Activated CD4-positive, alpha-beta memory T cell treated with anti-CD3 and anti-CD28 coated beads for 36 hours (primary cell): Measurements from ENCODE around the gene NAALADL1. TPM values are rescaled to one million over a fixed set of nuclear protein-coding genes. Genes with fewer than 3 reads are reported as not detected.

Experiments used
- CTCF ChIA-PET: fragments of 350-600 bp; sonication (Branson Sonifier 250); formaldehyde crosslinking; loops from one replicate; lab custom pipeline; 2021; ENCODE audit warnings: antibody characterized with exemption, inconsistent platforms; lab: Charles Lee
- POLR2A ChIA-PET: fragments of 350-600 bp; sonication (Branson Sonifier 250); formaldehyde crosslinking; loops from one replicate; lab custom pipeline; 2021; ENCODE audit warnings: antibody characterized with exemption; lab: Charles Lee
- DNase-seq: peaks from one replicate; pipeline ENCODE4 v3.0.0-alpha.2; 2020
- H3K27ac Mint-ChIP-seq: one replicate; pipeline ENCODE4 v1.8.0; 2021; ENCODE audit warnings: mixed read lengths
- H3K27me3 Mint-ChIP-seq: one replicate; pipeline ENCODE4 v1.8.0; 2021; ENCODE audit warnings: mixed read lengths
- H3K36me3 Mint-ChIP-seq: one replicate; pipeline ENCODE4 v1.8.0; 2021; ENCODE audit warnings: mixed read lengths
- H3K4me1 Mint-ChIP-seq: one replicate; pipeline ENCODE4 v1.8.0; 2021; ENCODE audit warnings: low read depth, mixed read lengths
- H3K4me3 Mint-ChIP-seq: one replicate; pipeline ENCODE4 v1.8.0; 2021; ENCODE audit warnings: mild to moderate bottlenecking, mixed read lengths
- H3K9me3 Mint-ChIP-seq: one replicate; pipeline ENCODE4 v1.8.0; 2021; ENCODE audit warnings: mixed read lengths
- intact Hi-C: fragments of 100-400 bp; cut with micrococcal nuclease; formaldehyde crosslinking; loops from one replicate; pipeline ENCODE4 v1.15.1; 2023
- total RNA-seq, 2 experiments: library from RNA; stranded (reverse); gene quantifications; one replicate each; pipeline ENCODE4 v1.2.3, GENCODE V29; 2021

Gene NAALADL1
- total RNA-seq, 2 experiments from 2014 or later, result 13.8 to 15.2 TPM

- intact Hi-C loops, result no loop called here
- H3K27ac Mint-ChIP-seq, result no peak overlapping the region
Measured at GRCh38 chr11:65078786-65079342, 20.5 kb upstream of the NAALADL1 start.

GRCh38 chr11:65078151-65078550, 19.8 kb upstream of the NAALADL1 start:
- H3K4me3 Mint-ChIP-seq, result no peak overlapping the region
- peaks cover 61% of the 10 kb centered on the region for H3K36me3 Mint-ChIP-seq

More at GRCh38 chr11:65078786-65079342, 20.5 kb upstream of the NAALADL1 start:
- no peaks in the 10 kb centered on the region for H3K9me3 Mint-ChIP-seq
- H3K4me1 Mint-ChIP-seq, result peaks cover 30% of the 10 kb centered on the region
- peaks cover 68% of the 10 kb centered on the region for H3K36me3 Mint-ChIP-seq
- DNase-seq, result no peak
- POLR2A ChIA-PET, result interaction anchor here (1.2 kb wide), 1 partner anchor 38 kb away, joined by 3 read pairs; the partner anchor contains the start of gene SAC3D1
- CTCF ChIA-PET, result interaction anchor here (0.6 to 1.8 kb wide), 4 partner anchors 32 to 231 kb away, joined by 3 to 7 read pairs (median 4); partner anchors contain the start of gene TM7SF2
- H3K4me3 Mint-ChIP-seq, result no peak overlapping the region
- H3K27me3 Mint-ChIP-seq, result no peaks in the 10 kb centered on the region

GRCh38 chr11:65077451-65077850, 19.1 kb upstream of the NAALADL1 start:
- no peak overlapping the region for H3K27ac Mint-ChIP-seq
- intact Hi-C loops, result no loop called here
- H3K4me1 Mint-ChIP-seq, result peaks cover 23% of the 10 kb centered on the region
- DNase-seq, result no peak
- no peaks in the 10 kb centered on the region for H3K9me3 Mint-ChIP-seq
- no peak overlapping the region for H3K4me3 Mint-ChIP-seq
- ChIA-PET CTCF (interaction anchor here (1.8 kb wide), 1 partner anchor 33 kb away, joined by 7 read pairs; the partner anchor contains the start of gene TM7SF2), POLR2A (no interaction called here)
- H3K36me3 Mint-ChIP-seq, result peaks cover 55% of the 10 kb centered on the region
- no peaks in the 10 kb centered on the region for H3K27me3 Mint-ChIP-seq

More at GRCh38 chr11:65078151-65078550, 19.8 kb upstream of the NAALADL1 start:
- ChIA-PET CTCF (interaction anchor here (0.6 to 1.8 kb wide), 4 partner anchors 33 to 230 kb away, joined by 3 to 7 read pairs (median 4); partner anchors contain the start of gene TM7SF2), POLR2A (no interaction called here)
- H3K27me3 Mint-ChIP-seq, result no peaks in the 10 kb centered on the region
- peaks cover 30% of the 10 kb centered on the region for H3K4me1 Mint-ChIP-seq
- intact Hi-C loops, result no loop called here
- no peak overlapping the region for H3K27ac Mint-ChIP-seq
- DNase-seq, result peak; percentile 74
- no peaks in the 10 kb centered on the region for H3K9me3 Mint-ChIP-seq

- Mint-ChIP-seq H3K4me1 (no peaks in the 10 kb centered on the region), H3K27ac (no peak overlapping the region), H3K27me3 (no peaks in the 10 kb centered on the region), H3K36me3 (peaks cover 15% of the 10 kb centered on the region), H3K4me3 (no peak overlapping the region), H3K9me3 (no peaks in the 10 kb centered on the region)
- CTCF ChIA-PET, result interaction anchor here (0.9 kb wide), 1 partner anchor 58 kb away, joined by 3 read pairs; the partner anchor contains the start of gene ARL2
- no peak for DNase-seq
- intact Hi-C loops, result no loop called here
- POLR2A ChIA-PET, result interaction anchor here (0.7 kb wide), 1 partner anchor 11 kb away, joined by 3 read pairs; the partner anchor contains the start of gene CDCA5
Measured at GRCh38 chr11:65072631-65072966, 14.2 kb upstream of the NAALADL1 start.

- Mint-ChIP-seq H3K27me3 (no peaks in the 10 kb centered on the region), H3K4me1 (no peaks in the 10 kb centered on the region), H3K4me3 (no peak overlapping the region), H3K9me3 (no peaks in the 10 kb centered on the region), H3K27ac (no peak overlapping the region), H3K36me3 (peaks cover 10% of the 10 kb centered on the region)
- no peak for DNase-seq
- intact Hi-C loops, result no loop called here
- ChIA-PET CTCF (interaction anchor here (0.9 kb wide), 1 partner anchor 58 kb away, joined by 3 read pairs; the partner anchor contains the start of gene ARL2), POLR2A (no interaction called here)
Measured at GRCh38 chr11:65071907-65072630, 13.7 kb upstream of the NAALADL1 start.

- Mint-ChIP-seq H3K9me3 (no peaks in the 10 kb centered on the region), H3K27me3 (no peaks in the 10 kb centered on the region), H3K27ac (no peak overlapping the region), H3K4me3 (no peak overlapping the region), H3K4me1 (no peaks in the 10 kb centered on the region), H3K36me3 (no peaks in the 10 kb centered on the region)
- ChIA-PET CTCF (interaction anchor here (0.6 to 1.0 kb wide), 2 partner anchors 14 to 55 kb away, joined by 3 read pairs; partner anchors contain the start of gene ARL2), POLR2A (no interaction called here)
- DNase-seq, result no peak
- intact Hi-C loops, result no loop called here
Measured at GRCh38 chr11:65069217-65069616, 10.9 kb upstream of the NAALADL1 start.

- CTCF ChIA-PET, result no interaction called here
- intact Hi-C loops, result no loop called here
- Mint-ChIP-seq H3K4me1 (no peaks in the 10 kb centered on the region), H3K4me3 (no peak overlapping the region), H3K9me3 (no peaks in the 10 kb centered on the region), H3K36me3 (no peaks in the 10 kb centered on the region), H3K27ac (no peak overlapping the region), H3K27me3 (no peaks in the 10 kb centered on the region)
- DNase-seq, result no peak
- POLR2A ChIA-PET, result no interaction called here
Measured at GRCh38 chr11:65067446-65067845, 9.1 kb upstream of the NAALADL1 start.

- CTCF ChIA-PET, result no interaction called here
- intact Hi-C loops, result no loop called here
- no peaks in the 10 kb centered on the region for H3K27me3 Mint-ChIP-seq
- no peak overlapping the region for H3K4me3 Mint-ChIP-seq
- H3K27ac Mint-ChIP-seq, result no peak overlapping the region
- no peaks in the 10 kb centered on the region for H3K4me1 Mint-ChIP-seq
- no peaks in the 10 kb centered on the region for H3K36me3 Mint-ChIP-seq
- no peak for DNase-seq
- POLR2A ChIA-PET, result no interaction called here
- no peaks in the 10 kb centered on the region for H3K9me3 Mint-ChIP-seq
Measured at GRCh38 chr11:65066805-65067291, 8.5 kb upstream of the NAALADL1 start.

- no peak for DNase-seq
- ChIA-PET POLR2A (interaction anchor here (1.0 kb wide), 1 partner anchor 17 kb away, joined by 3 read pairs; the partner anchor contains the start of gene CDCA5), CTCF (no interaction called here)
- intact Hi-C loops, result no loop called here
- H3K36me3 Mint-ChIP-seq, result no peaks in the 10 kb centered on the region
- H3K4me1 Mint-ChIP-seq, result no peaks in the 10 kb centered on the region
- no peak overlapping the region for H3K27ac Mint-ChIP-seq
- H3K9me3 Mint-ChIP-seq, result no peaks in the 10 kb centered on the region
- no peak overlapping the region for H3K4me3 Mint-ChIP-seq
- no peaks in the 10 kb centered on the region for H3K27me3 Mint-ChIP-seq
Measured at GRCh38 chr11:65066315-65066714, 8.0 kb upstream of the NAALADL1 start.

- no peaks in the 10 kb centered on the region for H3K36me3 Mint-ChIP-seq
- no peak overlapping the region for H3K27ac Mint-ChIP-seq
- DNase-seq, result no peak
- no peaks in the 10 kb centered on the region for H3K27me3 Mint-ChIP-seq
- no peaks in the 10 kb centered on the region for H3K9me3 Mint-ChIP-seq
- ChIA-PET CTCF (no interaction called here), POLR2A (interaction anchor here (0.6 to 1.0 kb wide), 2 partner anchors 17 to 29 kb away, joined by 3 to 4 read pairs; partner anchors contain the start of gene CDCA5)
- no peak overlapping the region for H3K4me3 Mint-ChIP-seq
- intact Hi-C loops, result no loop called here
- H3K4me1 Mint-ChIP-seq, result no peaks in the 10 kb centered on the region
Measured at GRCh38 chr11:65065851-65066250, 7.5 kb upstream of the NAALADL1 start.

- intact Hi-C loops, result loop anchor here (5.0 kb wide), 1 partner anchor 53 kb away; the partner anchor contains the start of gene ARL2
- CTCF ChIA-PET, result no interaction called here
Measured at GRCh38 chr11:65064847-65065240, 6.5 kb upstream of the NAALADL1 start.

GRCh38 chr11:65063532-65063931, 5.2 kb upstream of the NAALADL1 start:
- intact Hi-C loops, result loop anchor here (5.0 kb wide), 1 partner anchor 51 kb away; the partner anchor contains the start of gene ARL2
- H3K4me1 Mint-ChIP-seq, result no peaks in the 10 kb centered on the region
- H3K27me3 Mint-ChIP-seq, result no peaks in the 10 kb centered on the region
- ChIA-PET POLR2A (no interaction called here), CTCF (no interaction called here)
- H3K27ac Mint-ChIP-seq, result no peak overlapping the region
- no peaks in the 10 kb centered on the region for H3K9me3 Mint-ChIP-seq
- no peaks in the 10 kb centered on the region for H3K36me3 Mint-ChIP-seq
- no peak overlapping the region for H3K4me3 Mint-ChIP-seq
- DNase-seq, result no peak

More at GRCh38 chr11:65064847-65065240, 6.5 kb upstream of the NAALADL1 start:
- Mint-ChIP-seq H3K36me3 (no peaks in the 10 kb centered on the region), H3K4me3 (no peak overlapping the region), H3K27me3 (no peaks in the 10 kb centered on the region), H3K27ac (no peak overlapping the region), H3K9me3 (no peaks in the 10 kb centered on the region), H3K4me1 (no peaks in the 10 kb centered on the region)
- POLR2A ChIA-PET, result no interaction called here
- no peak for DNase-seq
